DOHH2 (cell line): ENCODE data around the gene NEAT1.
A peak's percentile ranks its signal among the peaks of the same experiment; 100 is the strongest.

Experiments used
- H3F3A ChIP-seq: fragments of 200-600 bp; sonication (generic), shearing (Covaris generic); 2 replicates; pipeline ENCODE4 v1.6.0; 2016; ENCODE audit warnings: antibody characterized with exemption, mild to moderate bottlenecking; ENCODE audit not compliant: control insufficient read depth, insufficient read depth
- H3K27ac ChIP-seq: fragments of 200-600 bp; sonication (generic); 2 replicates; pipeline ENCODE4 v1.5.1; 2014; ENCODE audit warnings: low read depth, mild to moderate bottlenecking, low read length, moderate library complexity
- H3K27me3 ChIP-seq: fragments of 200-600 bp; sonication (generic); 2 replicates; pipeline ENCODE4 v1.6.1; 2014; ENCODE audit warnings: mild to moderate bottlenecking, low read length, mixed read lengths; ENCODE audit not compliant: control insufficient read depth
- H3K36me3 ChIP-seq: fragments of 200-600 bp; sonication (generic); 2 replicates; pipeline ENCODE4 v1.6.1; 2014; ENCODE audit warnings: mild to moderate bottlenecking, low read length, moderate library complexity, mixed read lengths; ENCODE audit not compliant: control insufficient read depth
- H3K4me1 ChIP-seq: fragments of 200-600 bp; sonication (generic); 2 replicates; pipeline ENCODE4 v1.6.1; 2014; ENCODE audit warnings: mild to moderate bottlenecking, low read length, mixed read lengths; ENCODE audit not compliant: control insufficient read depth
- H3K4me2 ChIP-seq: fragments of 200-600 bp; sonication (generic); 2 replicates; pipeline ENCODE4 v1.6.0; 2014; ENCODE audit warnings: mild to moderate bottlenecking, low read length, moderate library complexity
- H3K4me3 ChIP-seq: fragments of 200-600 bp; sonication (generic); 2 replicates; pipeline ENCODE4 v1.5.1; 2014; ENCODE audit warnings: mild to moderate bottlenecking, low read length, mixed read lengths
- H3K79me2 ChIP-seq: fragments of 200-600 bp; sonication (generic); 2 replicates; pipeline ENCODE4 v1.6.1; 2014; ENCODE audit warnings: mild to moderate bottlenecking, low read length, mixed read lengths; ENCODE audit not compliant: control insufficient read depth
- H3K9me2 ChIP-seq: fragments of 200-600 bp; sonication (generic); replicated peaks from 2 replicates; pipeline ENCODE4 v1.6.1; 2014; ENCODE audit warnings: mild to moderate bottlenecking, low read length, mixed read lengths; ENCODE audit not compliant: control insufficient read depth
- H3K9me3 ChIP-seq: fragments of 200-600 bp; sonication (generic); 2 replicates; pipeline ENCODE4 v1.6.1; 2014; ENCODE audit warnings: antibody characterized with exemption, low read length, mixed read lengths; ENCODE audit not compliant: control insufficient read depth, insufficient read depth
- H4K20me1 ChIP-seq: fragments of 200-600 bp; sonication (generic); 2 replicates; pipeline ENCODE4 v1.6.0; 2014; ENCODE audit warnings: low read depth, mild to moderate bottlenecking, antibody characterized with exemption, low read length, moderate library complexity; ENCODE audit not compliant: control insufficient read depth, insufficient read depth
- CTCF ChIP-seq: fragments of 200-600 bp; sonication (generic); IDR thresholded peaks from one replicate; pipeline ENCODE4 v1.5.1; 2014; ENCODE audit warnings: antibody characterized with exemption, mild to moderate bottlenecking, low read depth, low read length; ENCODE audit not compliant: poor library complexity, severe bottlenecking
- EZH2phosphoT487 ChIP-seq: fragments of 200-600 bp; sonication (generic); IDR thresholded peaks from 2 replicates; pipeline ENCODE4 v1.6.1; 2017; ENCODE audit warnings: borderline replicate concordance, mild to moderate bottlenecking, antibody characterized with exemption, low read length, moderate library complexity, mixed read lengths

Gene NEAT1

GRCh38 chr11:65423516-65424204 is 1.1 kb downstream of the NEAT1 start:
- Histone ChIP-seq H3K27ac (peak overlapping the region; percentile 90), H3K9me3 (no peaks in the 10 kb centered on the region), H4K20me1 (peaks cover 14% of the 10 kb centered on the region; the same call in 1 of the 2 replicates), H3K79me2 (peaks cover 90% of the 10 kb centered on the region), H3K4me2 (peak overlapping the region; percentile 88), H3K4me3 (peak overlapping the region; percentile 76), H3K9me2 (no peaks in the 10 kb centered on the region), H3K4me1 (peaks cover 65% of the 10 kb centered on the region), H3K36me3 (peaks cover 65% of the 10 kb centered on the region), H3F3A (peaks cover 74% of the 10 kb centered on the region), H3K27me3 (no peaks in the 10 kb centered on the region)
- TF ChIP-seq CTCF: no peak
- TF ChIP-seq EZH2phosphoT487: no peak

GRCh38 chr11:65424205-65425104 is 1.9 kb downstream of the NEAT1 start:
- Histone ChIP-seq H3K4me2 (peak overlapping the region; percentile 88), H3K4me1 (peaks cover 65% of the 10 kb centered on the region), H3K27me3 (no peaks in the 10 kb centered on the region), H4K20me1 (peaks cover 14% of the 10 kb centered on the region; the same call in 1 of the 2 replicates), H3K9me3 (no peaks in the 10 kb centered on the region), H3K27ac (peak overlapping the region; percentile 90), H3K9me2 (no peaks in the 10 kb centered on the region), H3K79me2 (peaks cover 95% of the 10 kb centered on the region), H3K36me3 (peaks cover 71% of the 10 kb centered on the region), H3F3A (peaks cover 78% of the 10 kb centered on the region), H3K4me3 (peak overlapping the region; percentile 76)
- TF ChIP-seq EZH2phosphoT487 (no peak), CTCF (no peak)

GRCh38 chr11:65425105-65425970 is 2.7 kb downstream of the NEAT1 start:
- H3K4me3 ChIP-seq: peak overlapping the region; percentile 76
- peak overlapping the region; percentile 90 for H3K27ac ChIP-seq
- H3F3A ChIP-seq: peaks cover 78% of the 10 kb centered on the region
- H3K79me2 ChIP-seq: peaks cover 98% of the 10 kb centered on the region
- no peaks in the 10 kb centered on the region for H3K9me3 ChIP-seq
- H4K20me1 ChIP-seq: peaks cover 14% of the 10 kb centered on the region; the same call in 1 of the 2 replicates
- H3K36me3 ChIP-seq: peaks cover 76% of the 10 kb centered on the region
- peaks cover 65% of the 10 kb centered on the region for H3K4me1 ChIP-seq
- H3K27me3 ChIP-seq: no peaks in the 10 kb centered on the region
- TF ChIP-seq CTCF: no peak
- TF ChIP-seq EZH2phosphoT487: no peak
- no peaks in the 10 kb centered on the region for H3K9me2 ChIP-seq
- H3K4me2 ChIP-seq: peak overlapping the region; percentile 88
